Epithelial cell of proximal tubule (primary cell): Measurements from ENCODE around the gene ZNF93. TPM values are rescaled to one million over a fixed set of nuclear protein-coding genes. Genes with fewer than 3 reads are reported as not detected.

ENCODE experiments used
- DNase-seq: peaks from one replicate; pipeline ENCODE4 v3.0.0-alpha.2; 2011; ENCODE audit warnings: low read depth
- H3K4me3 ChIP-seq: 2 replicates; pipeline ENCODE4 v1.5.1; 2011; ENCODE audit warnings: low read depth, mild to moderate bottlenecking, low read length
- CTCF ChIP-seq: conservative IDR thresholded peaks from 2 replicates; pipeline ENCODE4 v1.5.1; 2012; ENCODE audit warnings: low read depth, mild to moderate bottlenecking, low read length
- total RNA-seq: library from RNA; depleted of rRNA; stranded (reverse); fragments of >200 nt; gene quantifications from 2 replicates; pipeline ENCODE4 v1.2.3, GENCODE V29; 2015

The ZNF93 gene
- total RNA-seq, 1 donor from 2014 or later: 14.4 TPM

DNA sequence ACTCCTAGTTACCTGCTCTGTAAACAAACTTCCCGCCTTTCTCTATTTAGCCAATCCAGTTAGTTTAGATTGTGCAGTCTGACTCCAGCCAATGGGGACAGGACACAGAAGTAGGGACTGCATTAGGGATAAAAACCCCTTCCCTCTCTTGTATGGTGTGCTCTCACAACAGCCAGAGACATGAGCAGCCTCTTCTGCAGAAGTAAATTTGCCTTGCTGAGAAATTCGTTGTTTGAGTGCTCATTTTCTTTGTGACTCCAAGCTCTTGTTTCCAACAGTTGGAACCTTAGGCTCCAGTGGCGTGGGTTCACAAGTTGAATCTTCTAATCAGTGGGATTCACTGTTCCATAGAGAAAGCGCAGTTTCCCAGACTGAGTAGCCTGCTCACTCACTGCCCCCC, 66.1 kb downstream of the ZNF93 start:
- no peak for DNase-seq
- no peak overlapping the region for H3K4me3 ChIP-seq
- TF ChIP-seq CTCF: no peak

Other genes starting within 250 kb of the ZNF93 start
- gene ATP13A1, start 237.3 kb upstream of the ZNF93 start, total RNA-seq: 97.2 and 242 TPM in 2 replicates
- 6.2 and 7.6 TPM in 2 replicates for gene ZNF101, start 232.1 kb upstream of the ZNF93 start, total RNA-seq
- 2.0 and 2.7 TPM in 2 replicates for gene ZNF14, start 167.8 kb upstream of the ZNF93 start, total RNA-seq
- 10.4 and 12.8 TPM in 2 replicates for gene ZNF506, start 79.2 kb upstream of the ZNF93 start, total RNA-seq
- 6.9 and 8.1 TPM in 2 replicates for gene ZNF253, start 35.1 kb upstream of the ZNF93 start, total RNA-seq
- gene ZNF682, start 138.6 kb downstream of the ZNF93 start, total RNA-seq: 1.7 and 2.8 TPM in 2 replicates
- gene ZNF90, start 177.1 kb downstream of the ZNF93 start, total RNA-seq: 3.6 and 5.9 TPM in 2 replicates